HepG2 (cell line): Measurements from ENCODE around the gene ITGB1. TPM values are rescaled to one million over a fixed set of nuclear protein-coding genes. Genes with fewer than 3 reads are reported as not detected.
A peak's percentile ranks its signal among the peaks of the same experiment; 100 is the strongest.

ENCODE experiments used
- DNMT3B ChIP-seq: conservative IDR thresholded peaks from 2 replicates; pipeline ENCODE4 v1.6.1; 2016; ENCODE audit warnings: missing biosample characterization, control low read depth
- EHMT2 ChIP-seq: fragments of 200-600 bp; sonication (generic); IDR thresholded peaks from 2 replicates; pipeline ENCODE4 v1.7.0; 2017; ENCODE audit warnings: antibody characterized with exemption, low read depth, low read length, borderline replicate concordance
- GZF1 ChIP-seq: sonication (generic); formaldehyde crosslinking; IDR thresholded peaks from 2 replicates; pipeline ENCODE4 v1.5.1; 2020; ENCODE audit warnings: mild to moderate bottlenecking, missing genetic modification reagents
- MTA3 ChIP-seq: sonication (generic); formaldehyde crosslinking; IDR thresholded peaks from 2 replicates; pipeline ENCODE4 v1.4.0; 2020; ENCODE audit warnings: missing genetic modification reagents
- PBX3 ChIP-seq: sonication (generic); formaldehyde crosslinking; IDR thresholded peaks from 2 replicates; pipeline ENCODE4 v1.8.1; 2023; ENCODE audit warnings: missing genetic modification reagents, inconsistent platforms, borderline replicate concordance
- SMARCC2 ChIP-seq: fragments of 450-650 bp; IDR thresholded peaks from 2 replicates; pipeline ENCODE4 v1.6.1; 2017; ENCODE audit warnings: antibody characterized with exemption, mild to moderate bottlenecking
- SP2 ChIP-seq: sonication (generic); formaldehyde crosslinking; IDR thresholded peaks from 2 replicates; pipeline ENCODE4 v1.5.1; 2020; ENCODE audit warnings: mild to moderate bottlenecking, missing genetic modification reagents
- ZKSCAN1 ChIP-seq: fragments of 150-350 bp; IDR thresholded peaks from 2 replicates; pipeline ENCODE4 v1.6.1; 2014; ENCODE audit warnings: low read length
- ZNF225 ChIP-seq: sonication (generic); formaldehyde crosslinking; IDR thresholded peaks from 2 replicates; pipeline ENCODE4 v1.4.0; 2020; ENCODE audit warnings: mild to moderate bottlenecking, missing genetic modification reagents
- ZNF274 ChIP-seq: sonication (generic); formaldehyde crosslinking; IDR thresholded peaks from 2 replicates; pipeline ENCODE4 v1.5.1; 2020; ENCODE audit warnings: mild to moderate bottlenecking, missing genetic modification reagents
- ZNF354B ChIP-seq: sonication (generic); formaldehyde crosslinking; IDR thresholded peaks from 2 replicates; pipeline ENCODE4 v1.8.0; 2022; ENCODE audit warnings: mild to moderate bottlenecking, missing genetic modification reagents
- ZNF484 ChIP-seq: sonication (generic); formaldehyde crosslinking; IDR thresholded peaks from 2 replicates; pipeline ENCODE4 v1.5.1; 2020; ENCODE audit warnings: mild to moderate bottlenecking, low read depth, missing genetic modification reagents, borderline replicate concordance
- ZNF570 ChIP-seq: sonication (generic); formaldehyde crosslinking; IDR thresholded peaks from 2 replicates; pipeline ENCODE4 v1.4.0; 2020; ENCODE audit warnings: mild to moderate bottlenecking, missing genetic modification reagents, borderline replicate concordance
- ZNF616 ChIP-seq: sonication (generic); formaldehyde crosslinking; IDR thresholded peaks from 2 replicates; pipeline ENCODE4 v1.5.0; 2020; ENCODE audit warnings: low read depth, mild to moderate bottlenecking, missing genetic modification reagents
- ZSCAN12 ChIP-seq: sonication (generic); formaldehyde crosslinking; IDR thresholded peaks from 2 replicates; pipeline ENCODE4 v1.9.0; 2021; ENCODE audit warnings: mild to moderate bottlenecking, missing genetic modification reagents
- polyA plus RNA-seq, 8 experiments: library from polyadenylated mRNA; depleted of rRNA in 3 of 8; stranded (reverse) in 7 of 8; unstranded in 1 of 8; fragments of >200 nt; fragmentation: Illumina TruSeq in 4 of 8; extraction: Trizol in 4 of 8; gene quantifications; 2 replicates each; pipeline versions ENCODE4 v1.2.1 to v1.2.3, GENCODE V29; 2011 to 2016; ENCODE audit warnings: low read depth in 4 of 8, missing spikeins in 1 of 8, mixed read lengths in 1 of 8; ENCODE audit not compliant: insufficient read depth in 1 of 8
- total RNA-seq, 5 experiments: library from RNA; depleted of rRNA; stranded (reverse); fragments of >200 nt; fragmentation: Illumina TruSeq; extraction: Trizol; gene quantifications; 2 replicates each; pipeline ENCODE4 v1.2.3, GENCODE V29; 2016; ENCODE audit warnings: low read depth in 1 of 5
- TF ChIP-seq, protein P1 (sequence below): sonication (generic); formaldehyde crosslinking; IDR thresholded peaks from 2 replicates; pipeline ENCODE4 v1.5.0; 2020; ENCODE audit warnings: mild to moderate bottlenecking, missing genetic modification reagents, borderline replicate concordance
- TF ChIP-seq, protein P2 (sequence below): sonication (generic); formaldehyde crosslinking; IDR thresholded peaks from 2 replicates; pipeline ENCODE4 v1.5.0; 2020; ENCODE audit warnings: mild to moderate bottlenecking, low read depth, missing genetic modification reagents, borderline replicate concordance

Gene ITGB1
- total and polyA plus RNA-seq, 2 of the 13 experiments (the other 11 are each of a cell fraction or from before 2014, with no cell fraction given) = 190 to 204 TPM

GRCh38 chr10:32980558-32981468 is 22.8 kb upstream of the ITGB1 start (continued):
- TF ChIP-seq, protein P1, sequence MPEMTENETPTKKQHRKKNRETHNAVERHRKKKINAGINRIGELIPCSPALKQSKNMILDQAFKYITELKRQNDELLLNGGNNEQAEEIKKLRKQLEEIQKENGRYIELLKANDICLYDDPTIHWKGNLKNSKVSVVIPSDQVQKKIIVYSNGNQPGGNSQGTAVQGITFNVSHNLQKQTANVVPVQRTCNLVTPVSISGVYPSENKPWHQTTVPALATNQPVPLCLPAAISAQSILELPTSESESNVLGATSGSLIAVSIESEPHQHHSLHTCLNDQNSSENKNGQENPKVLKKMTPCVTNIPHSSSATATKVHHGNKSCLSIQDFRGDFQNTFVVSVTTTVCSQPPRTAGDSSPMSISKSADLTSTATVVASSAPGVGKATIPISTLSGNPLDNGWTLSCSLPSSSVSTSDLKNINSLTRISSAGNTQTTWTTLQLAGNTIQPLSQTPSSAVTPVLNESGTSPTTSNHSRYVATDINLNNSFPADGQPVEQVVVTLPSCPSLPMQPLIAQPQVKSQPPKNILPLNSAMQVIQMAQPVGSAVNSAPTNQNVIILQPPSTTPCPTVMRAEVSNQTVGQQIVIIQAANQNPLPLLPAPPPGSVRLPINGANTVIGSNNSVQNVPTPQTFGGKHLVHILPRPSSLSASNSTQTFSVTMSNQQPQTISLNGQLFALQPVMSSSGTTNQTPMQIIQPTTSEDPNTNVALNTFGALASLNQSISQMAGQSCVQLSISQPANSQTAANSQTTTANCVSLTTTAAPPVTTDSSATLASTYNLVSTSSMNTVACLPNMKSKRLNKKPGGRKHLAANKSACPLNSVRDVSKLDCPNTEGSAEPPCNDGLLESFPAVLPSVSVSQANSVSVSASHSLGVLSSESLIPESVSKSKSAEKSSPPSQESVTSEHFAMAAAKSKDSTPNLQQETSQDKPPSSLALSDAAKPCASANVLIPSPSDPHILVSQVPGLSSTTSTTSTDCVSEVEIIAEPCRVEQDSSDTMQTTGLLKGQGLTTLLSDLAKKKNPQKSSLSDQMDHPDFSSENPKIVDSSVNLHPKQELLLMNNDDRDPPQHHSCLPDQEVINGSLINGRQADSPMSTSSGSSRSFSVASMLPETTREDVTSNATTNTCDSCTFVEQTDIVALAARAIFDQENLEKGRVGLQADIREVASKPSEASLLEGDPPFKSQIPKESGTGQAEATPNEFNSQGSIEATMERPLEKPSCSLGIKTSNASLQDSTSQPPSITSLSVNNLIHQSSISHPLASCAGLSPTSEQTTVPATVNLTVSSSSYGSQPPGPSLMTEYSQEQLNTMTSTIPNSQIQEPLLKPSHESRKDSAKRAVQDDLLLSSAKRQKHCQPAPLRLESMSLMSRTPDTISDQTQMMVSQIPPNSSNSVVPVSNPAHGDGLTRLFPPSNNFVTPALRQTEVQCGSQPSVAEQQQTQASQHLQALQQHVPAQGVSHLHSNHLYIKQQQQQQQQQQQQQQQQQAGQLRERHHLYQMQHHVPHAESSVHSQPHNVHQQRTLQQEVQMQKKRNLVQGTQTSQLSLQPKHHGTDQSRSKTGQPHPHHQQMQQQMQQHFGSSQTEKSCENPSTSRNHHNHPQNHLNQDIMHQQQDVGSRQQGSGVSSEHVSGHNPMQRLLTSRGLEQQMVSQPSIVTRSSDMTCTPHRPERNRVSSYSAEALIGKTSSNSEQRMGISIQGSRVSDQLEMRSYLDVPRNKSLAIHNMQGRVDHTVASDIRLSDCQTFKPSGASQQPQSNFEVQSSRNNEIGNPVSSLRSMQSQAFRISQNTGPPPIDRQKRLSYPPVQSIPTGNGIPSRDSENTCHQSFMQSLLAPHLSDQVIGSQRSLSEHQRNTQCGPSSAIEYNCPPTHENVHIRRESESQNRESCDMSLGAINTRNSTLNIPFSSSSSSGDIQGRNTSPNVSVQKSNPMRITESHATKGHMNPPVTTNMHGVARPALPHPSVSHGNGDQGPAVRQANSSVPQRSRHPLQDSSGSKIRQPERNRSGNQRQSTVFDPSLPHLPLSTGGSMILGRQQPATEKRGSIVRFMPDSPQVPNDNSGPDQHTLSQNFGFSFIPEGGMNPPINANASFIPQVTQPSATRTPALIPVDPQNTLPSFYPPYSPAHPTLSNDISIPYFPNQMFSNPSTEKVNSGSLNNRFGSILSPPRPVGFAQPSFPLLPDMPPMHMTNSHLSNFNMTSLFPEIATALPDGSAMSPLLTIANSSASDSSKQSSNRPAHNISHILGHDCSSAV = no peak
- TF ChIP-seq SP2 (peak; percentile 34; the same call in 1 of the 2 replicates), DNMT3B (CRISPR knock-in tag) (peak; percentile 69; the same call in 1 of the 2 replicates), SMARCC2 (no peak), ZNF616 (CRISPR knock-in tag) (no peak), MTA3 (CRISPR knock-in tag) (no peak), ZNF570 (CRISPR knock-in tag) (no peak), ZNF354B (no peak), ZKSCAN1 (no peak), ZNF225 (CRISPR knock-in tag) (no peak), ZNF484 (CRISPR knock-in tag) (no peak), GZF1 (no peak), PBX3 (CRISPR knock-in tag) (no peak), ZSCAN12 (CRISPR knock-in tag) (no peak), ZNF274 (CRISPR knock-in tag) (0 out of 2 replicates have a peak, but pooled peaks have one; percentile 59), EHMT2 (no peak)
- TF ChIP-seq, protein P2, sequence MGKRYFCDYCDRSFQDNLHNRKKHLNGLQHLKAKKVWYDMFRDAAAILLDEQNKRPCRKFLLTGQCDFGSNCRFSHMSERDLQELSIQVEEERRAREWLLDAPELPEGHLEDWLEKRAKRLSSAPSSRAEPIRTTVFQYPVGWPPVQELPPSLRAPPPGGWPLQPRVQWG (CRISPR knock-in tag) = no peak
